ENCODE measurements around the gene FBXL16.

The FBXL16 gene

GRCh38 chr16:714558-715476 lies 9.2 kb upstream of the FBXL16 start, which contains the start of gene METRN (continued):
- TF ChIP-seq ZBTB48 (tag by site-specific recombination; IDR thresholded peaks at IDR 0.05) (no peak), ZSCAN16 (tag by site-specific recombination; IDR thresholded peaks at IDR 0.05) (no peak), PRDM6 (tag by site-specific recombination; IDR thresholded peaks at IDR 0.05) (no peak), ZNF677 (tag by site-specific recombination; IDR thresholded peaks at IDR 0.05) (no peak), ZNF639 (tag by site-specific recombination; IDR thresholded peaks at IDR 0.05) (no peak), ZNF169 (tag by site-specific recombination; IDR thresholded peaks at IDR 0.05) (no peak), ZFHX2 (tag by site-specific recombination; conservative IDR thresholded peaks at IDR 0.05) (no peak), ZBTB26 (tag by site-specific recombination; optimal IDR thresholded peaks at IDR 0.05) (peak; percentile 46), PRDM4 (tag by site-specific recombination; IDR thresholded peaks at IDR 0.05) (no peak), ZNF610 (tag by site-specific recombination; IDR thresholded peaks at IDR 0.05; ENCODE audit: borderline replicate concordance) (no peak), ZNF202 (tag by site-specific recombination; IDR thresholded peaks at IDR 0.05; ENCODE audit: borderline replicate concordance) (no peak), ZNF398 (tag by site-specific recombination; IDR thresholded peaks at IDR 0.05) (peak; percentile 33), ZNF280C (tag by site-specific recombination; IDR thresholded peaks at IDR 0.05) (no peak), GLI4 (tag by site-specific recombination; IDR thresholded peaks at IDR 0.05) (no peak), KLF7 (tag by site-specific recombination; IDR thresholded peaks at IDR 0.05; ENCODE audit: borderline replicate concordance) (no peak), ZBTB20 (tag by site-specific recombination; IDR thresholded peaks at IDR 0.05) (no peak), ZNF513 (tag by site-specific recombination; IDR thresholded peaks at IDR 0.05) (no peak), ZFP41 (tag by site-specific recombination; IDR thresholded peaks at IDR 0.05; ENCODE audit: borderline replicate concordance) (no peak), KLF16 (tag by site-specific recombination; IDR thresholded peaks at IDR 0.05) (0 out of 2 replicates have a peak, but pooled peaks have one; percentile 37), PATZ1 (tag by site-specific recombination; IDR thresholded peaks at IDR 0.05) (peak; percentile 57)

Measured in HEK293 (cell line).